ENCODE measurements around the gene BAAT. TPM values are rescaled to one million over a fixed set of nuclear protein-coding genes. Genes with fewer than 3 reads are reported as not detected.
A peak's percentile ranks its signal among the peaks of the same experiment; 100 is the strongest.

Gene BAAT
- total RNA-seq, 3 donors from 2014 or later (not counting 1 experiment from before 2014, with no cell fraction given), result not detected

DNA sequence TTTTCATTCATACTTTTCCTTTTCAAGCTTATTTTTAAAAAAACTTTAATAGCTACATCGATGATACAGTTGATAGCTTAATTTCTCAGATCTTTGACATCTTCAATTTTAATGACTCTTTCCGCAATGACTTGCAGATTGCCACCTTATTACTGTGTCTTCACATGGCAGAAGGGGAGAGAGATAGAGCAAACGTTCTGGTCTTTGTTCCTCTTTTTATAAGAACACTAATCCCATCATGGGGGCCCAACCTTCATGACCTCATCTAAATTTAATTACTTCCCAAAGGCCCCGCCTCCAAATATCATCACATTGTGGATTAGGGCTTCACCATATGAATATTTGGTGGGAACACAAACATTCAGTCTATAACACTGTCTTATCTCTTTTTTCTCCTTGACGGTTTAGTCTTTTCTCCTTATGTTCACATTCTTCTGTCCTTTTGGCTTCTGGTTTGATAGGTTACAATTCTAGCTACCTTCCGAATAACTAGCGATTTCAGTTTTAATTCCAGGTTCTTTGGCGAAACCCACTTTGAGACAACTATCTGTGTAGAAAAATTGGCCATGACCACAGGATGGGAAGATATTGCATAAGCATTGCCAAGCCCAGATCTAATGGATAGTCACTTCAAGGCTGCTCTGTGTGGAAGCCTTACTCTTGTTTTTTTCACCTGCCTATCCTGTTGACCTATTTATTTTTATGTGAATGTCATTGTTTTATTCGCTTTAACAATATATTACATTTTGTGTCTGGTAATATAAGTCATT lies 18.9 kb upstream of the BAAT start:
- Histone ChIP-seq H3K4me1 (ENCODE audit: control insufficient read depth, insufficient read depth, low read length) (peaks cover 12% of the 10 kb centered on the region), H3K9me3 (ENCODE audit: control insufficient read depth, insufficient read depth, low read length) (peaks cover 18% of the 10 kb centered on the region), H3K27me3 (ENCODE audit: control insufficient read depth, insufficient read depth, low read length) (no peaks in the 10 kb centered on the region), H3K27ac (ENCODE audit: low read length) (no peak overlapping the region), H3K36me3 (ENCODE audit: control insufficient read depth, insufficient read depth, low read length) (peaks cover 79% of the 10 kb centered on the region), H3K4me3 (ENCODE audit: low read length) (no peak overlapping the region)
- Mint-ChIP-seq H3K27me3 (ENCODE audit: low read depth in 2 of 2) (no peaks in the 10 kb centered on the region), H3K27ac (no peak overlapping the region), H3K4me3 (no peak overlapping the region), H3K36me3 (peaks cover 78% of the 10 kb centered on the region), H3K9me3 (peaks cover 15 to 27% of the 10 kb centered on the region in 2 donors), H3K4me1 (peaks cover 40 to 50% of the 10 kb centered on the region in 2 donors)
- DNase-seq (no peak), ATAC-seq (no peak)
- TF ChIP-seq CTCF (IDR thresholded peaks at IDR 0.05), result no peak
- intact Hi-C loops (cut with micrococcal nuclease), result no loop called here
- 92% methylated on average over 6 of the region's 9 CpGs for WGBS (ENCODE audit: insufficient coverage)

DNA sequence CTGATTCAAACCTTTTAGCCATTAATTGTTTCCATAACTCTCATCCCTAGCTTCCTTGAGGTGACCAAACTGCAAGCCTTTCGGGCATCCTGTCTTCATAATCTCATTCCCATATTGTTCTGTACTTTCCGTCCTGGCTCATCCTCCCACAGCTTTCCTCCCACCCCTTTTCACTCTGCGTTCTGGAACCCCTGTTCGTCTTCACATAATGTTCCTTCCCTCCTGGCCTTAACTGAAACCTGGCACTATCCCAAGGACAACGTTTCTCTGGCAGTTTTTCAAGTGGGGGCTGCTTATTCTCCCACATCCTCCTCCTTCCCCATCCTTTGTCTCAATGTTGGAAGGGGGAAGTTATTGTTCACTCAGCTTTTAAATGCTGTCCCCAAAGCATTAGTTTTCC lies 15.3 kb upstream of the BAAT start:
- H3K4me3 ChIP-seq (ENCODE audit: low read length), result no peak overlapping the region
- peaks cover 46% of the 10 kb centered on the region for H3K36me3 ChIP-seq (ENCODE audit: control insufficient read depth, insufficient read depth, low read length)
- no peak for DNase-seq
- H3K27me3 Mint-ChIP-seq (ENCODE audit: low read depth in 2 of 2), result no peaks in the 10 kb centered on the region
- H3K27ac Mint-ChIP-seq, result peak overlapping the region; percentile 98 to 99
- peaks cover 12% of the 10 kb centered on the region for H3K4me1 ChIP-seq (ENCODE audit: control insufficient read depth, insufficient read depth, low read length)
- WGBS (ENCODE audit: insufficient coverage), result 70% methylated on average over 5 of the region's 5 CpGs
- H3K9me3 ChIP-seq (ENCODE audit: control insufficient read depth, insufficient read depth, low read length), result no peaks in the 10 kb centered on the region
- peaks cover 69 to 70% of the 10 kb centered on the region in 2 donors for H3K4me1 Mint-ChIP-seq
- peak overlapping the region; percentile 71 for H3K4me3 Mint-ChIP-seq
- no peak for ATAC-seq
- intact Hi-C loops (cut with micrococcal nuclease), result no loop called here
- H3K9me3 Mint-ChIP-seq, result peaks cover 3 to 5% of the 10 kb centered on the region in 2 donors
- no peak for TF ChIP-seq CTCF (IDR thresholded peaks at IDR 0.05)
- peaks cover 44% of the 10 kb centered on the region for H3K36me3 Mint-ChIP-seq
- H3K27ac ChIP-seq (ENCODE audit: low read length), result no peak overlapping the region
- H3K27me3 ChIP-seq (ENCODE audit: control insufficient read depth, insufficient read depth, low read length), result no peaks in the 10 kb centered on the region

- Histone ChIP-seq H3K36me3 (ENCODE audit: control insufficient read depth, insufficient read depth, low read length) (peaks cover 41% of the 10 kb centered on the region), H3K9me3 (ENCODE audit: control insufficient read depth, insufficient read depth, low read length) (no peaks in the 10 kb centered on the region), H3K4me1 (ENCODE audit: control insufficient read depth, insufficient read depth, low read length) (peaks cover 12% of the 10 kb centered on the region), H3K4me3 (ENCODE audit: low read length) (peak overlapping the region; percentile 77), H3K27me3 (ENCODE audit: control insufficient read depth, insufficient read depth, low read length) (no peaks in the 10 kb centered on the region), H3K27ac (ENCODE audit: low read length) (no peak overlapping the region)
- TF ChIP-seq CTCF (IDR thresholded peaks at IDR 0.05), result no peak
- WGBS (ENCODE audit: insufficient coverage), result 12% methylated on average over 2 of the region's 2 CpGs
- no peaks in the 10 kb centered on the region for H3K27me3 Mint-ChIP-seq (ENCODE audit: low read depth in 2 of 2)
- peak overlapping the region; percentile 96 for H3K4me3 Mint-ChIP-seq
- H3K27ac Mint-ChIP-seq, result peak overlapping the region; percentile 98 to 99
- peaks cover 39% of the 10 kb centered on the region for H3K36me3 Mint-ChIP-seq
- DNase-seq (peak in 1 of 2 donors; percentile 8), ATAC-seq (no peak)
- H3K9me3 Mint-ChIP-seq, result peaks cover 2 to 3% of the 10 kb centered on the region in 2 donors
- intact Hi-C loops (cut with micrococcal nuclease), result no loop called here
- peaks cover 73% of the 10 kb centered on the region in 2 donors for H3K4me1 Mint-ChIP-seq
These were observed 14.8 kb upstream of the BAAT start for GRCh38 chr9:101399643-101399970.
